Body of pancreas (tissue), 4 donors: Measurements from ENCODE around the gene RAPGEF5. TPM values are rescaled to one million over a fixed set of nuclear protein-coding genes. Genes with fewer than 3 reads are reported as not detected.

ENCODE experiments used
- ATAC-seq: fragments of 150-250 bp; one replicate; pipeline ENCODE4 v1.9.1; 2016
- DNase-seq, 4 donors: peaks; one replicate each; pipeline ENCODE4 v3.0.0-alpha.2; 2019
- H3K27ac ChIP-seq, 4 donors: fragments of 200-600 bp; sonication (generic); 1 replicate in 3 of 4; 2 replicates in 1 of 4; pipeline versions ENCODE4 v1.5.1 to v1.6.1; 2016 to 2019; ENCODE audit warnings: mild to moderate bottlenecking in 1 of 4, mixed read lengths in 1 of 4, moderate library complexity in 1 of 4
- H3K27me3 ChIP-seq, 2 donors: fragments of 200-600 bp; sonication (generic); one replicate each; pipeline ENCODE4 v1.6.0; 2016; ENCODE audit warnings: mild to moderate bottlenecking in 1 of 2
- H3K36me3 ChIP-seq, 2 donors: fragments of 200-600 bp; sonication (generic); replicated peaks in 1 of 2; 2 replicates each; pipeline ENCODE4 v1.5.1; 2016; ENCODE audit warnings: low read depth in 2 of 2; ENCODE audit not compliant: insufficient read depth in 1 of 2
- H3K4me1 ChIP-seq: fragments of 200-600 bp; sonication (generic); one replicate; pipeline ENCODE4 v1.6.0; 2016
- H3K4me3 ChIP-seq, 2 donors: fragments of 200-600 bp; sonication (generic); 1 replicate in 1 of 2; 2 replicates in 1 of 2; pipeline ENCODE4 v1.5.1; 2016 to 2019
- H3K9me3 ChIP-seq, 3 donors: fragments of 200-600 bp; sonication (generic); 1 replicate in 2 of 3; 2 replicates in 1 of 3; pipeline ENCODE4 v1.5.1; 2016
- POLR2A ChIP-seq, 3 donors: fragments of 450-650 bp; IDR thresholded peaks; one replicate each; pipeline ENCODE4 v1.6.1; 2016; ENCODE audit warnings: antibody characterized with exemption in 3 of 3, mild to moderate bottlenecking in 2 of 3
- WGBS, 2 donors: methylation state at CpG; one replicate each; pipeline ENCODE4 v1.1.5; 2017; 5-methylcytosine and 5-hydroxymethylcytosine counted together
- intact Hi-C: fragments of 100-400 bp; cut with DNase I; formaldehyde crosslinking; loops from one replicate; pipeline ENCODE4 v1.15.1; 2023
- total RNA-seq, 2 donors: library from RNA; depleted of rRNA; stranded (reverse); fragments of >200 nt; gene quantifications; one replicate each; pipeline ENCODE4 v1.1.0, GENCODE V29; 2016
- TF ChIP-seq, protein P1 (sequence below), 7 experiments: fragments of 450-650 bp in 4 of 7; fragments of 200-600 bp in 3 of 7; sonication (generic) in 3 of 7; IDR thresholded peaks; one replicate each; pipeline ENCODE4 v1.5.1; 2016 to 2019; ENCODE audit warnings: antibody characterized with exemption in 7 of 7

Gene RAPGEF5
- total RNA-seq, 2 donors from 2014 or later = 68.0 to 151 TPM

DNA sequence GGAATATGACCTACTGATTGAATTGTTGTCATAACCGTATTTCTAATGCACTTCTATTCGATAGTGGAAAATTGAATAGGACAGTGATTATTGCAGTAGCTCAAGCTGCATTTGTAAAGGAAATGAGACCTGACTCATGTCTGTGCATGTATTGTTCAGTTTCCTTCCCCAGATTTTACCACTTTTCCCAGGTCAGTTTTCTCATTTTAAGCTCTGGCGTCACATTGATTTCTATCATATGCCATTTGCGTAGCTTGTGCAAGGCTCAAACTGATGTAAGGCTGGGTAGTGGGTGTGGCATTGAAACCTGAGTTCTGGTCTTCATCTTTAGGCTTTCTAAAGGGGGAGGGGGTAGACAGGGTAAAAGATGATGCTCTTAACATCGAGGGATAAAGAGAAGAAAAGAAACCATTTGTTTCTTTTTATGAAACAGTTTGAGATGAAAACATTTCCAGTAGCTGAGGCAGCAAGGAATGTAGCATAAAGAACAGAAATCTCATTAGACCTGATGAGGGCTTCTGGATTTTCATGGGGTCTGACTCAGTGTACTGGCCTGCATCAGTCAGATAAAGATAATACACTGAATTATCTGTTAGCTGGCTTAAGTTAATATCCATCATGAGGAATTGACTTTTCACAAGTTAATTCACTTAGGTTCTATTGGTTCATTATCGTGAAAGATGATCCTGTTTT lies 229.0 kb downstream of the RAPGEF5 start:
- H3K4me1 ChIP-seq = no peaks in the 10 kb centered on the region
- no peak for ATAC-seq
- no peak overlapping the region for H3K27ac ChIP-seq
- DNase-seq = no peak
- TF ChIP-seq, protein P1, sequence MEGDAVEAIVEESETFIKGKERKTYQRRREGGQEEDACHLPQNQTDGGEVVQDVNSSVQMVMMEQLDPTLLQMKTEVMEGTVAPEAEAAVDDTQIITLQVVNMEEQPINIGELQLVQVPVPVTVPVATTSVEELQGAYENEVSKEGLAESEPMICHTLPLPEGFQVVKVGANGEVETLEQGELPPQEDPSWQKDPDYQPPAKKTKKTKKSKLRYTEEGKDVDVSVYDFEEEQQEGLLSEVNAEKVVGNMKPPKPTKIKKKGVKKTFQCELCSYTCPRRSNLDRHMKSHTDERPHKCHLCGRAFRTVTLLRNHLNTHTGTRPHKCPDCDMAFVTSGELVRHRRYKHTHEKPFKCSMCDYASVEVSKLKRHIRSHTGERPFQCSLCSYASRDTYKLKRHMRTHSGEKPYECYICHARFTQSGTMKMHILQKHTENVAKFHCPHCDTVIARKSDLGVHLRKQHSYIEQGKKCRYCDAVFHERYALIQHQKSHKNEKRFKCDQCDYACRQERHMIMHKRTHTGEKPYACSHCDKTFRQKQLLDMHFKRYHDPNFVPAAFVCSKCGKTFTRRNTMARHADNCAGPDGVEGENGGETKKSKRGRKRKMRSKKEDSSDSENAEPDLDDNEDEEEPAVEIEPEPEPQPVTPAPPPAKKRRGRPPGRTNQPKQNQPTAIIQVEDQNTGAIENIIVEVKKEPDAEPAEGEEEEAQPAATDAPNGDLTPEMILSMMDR (IDR thresholded peaks at IDR 0.05) = no peak
- no peak for TF ChIP-seq POLR2A (IDR thresholded peaks at IDR 0.05)
- peaks cover 0 to 34% of the 10 kb centered on the region in 2 donors for H3K36me3 ChIP-seq
- H3K9me3 ChIP-seq = no peaks in the 10 kb centered on the region
- 74 to 89% methylated on average over 6 of the region's 6 CpGs for WGBS, 2 donors
- no peaks in the 10 kb centered on the region for H3K27me3 ChIP-seq
- intact Hi-C loops = no loop called here
- H3K4me3 ChIP-seq = no peak overlapping the region

DNA sequence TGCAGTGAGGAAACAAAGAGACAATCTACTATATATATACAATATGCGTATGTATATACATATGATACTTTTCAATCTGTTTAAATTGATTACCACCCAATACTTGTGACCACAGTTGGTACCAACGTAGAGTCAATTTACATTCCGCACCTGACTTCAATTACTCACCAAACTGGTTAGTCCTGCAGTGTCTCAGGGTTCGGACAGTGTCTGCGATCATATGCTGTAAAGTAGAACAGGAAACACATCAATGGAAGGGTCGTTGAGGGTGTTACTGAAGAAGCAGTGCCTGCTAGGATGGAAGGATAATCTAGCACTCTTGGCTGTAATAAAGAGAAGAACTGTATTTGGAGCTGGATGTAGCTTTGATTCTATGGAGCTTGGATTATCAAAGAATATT lies 231.5 kb downstream of the RAPGEF5 start:
- no peaks in the 10 kb centered on the region for H3K4me1 ChIP-seq
- H3K27me3 ChIP-seq = no peaks in the 10 kb centered on the region
- no peak overlapping the region for H3K4me3 ChIP-seq
- 74 to 76% methylated on average over 6 of the region's 6 CpGs for WGBS, 2 donors
- TF ChIP-seq, protein P1 (IDR thresholded peaks at IDR 0.05) = no peak
- no peak for TF ChIP-seq POLR2A (IDR thresholded peaks at IDR 0.05)
- peaks cover 0 to 27% of the 10 kb centered on the region in 2 donors for H3K36me3 ChIP-seq
- ATAC-seq (no peak), DNase-seq (no peak)
- no peak overlapping the region for H3K27ac ChIP-seq
- intact Hi-C loops = no loop called here
- no peaks in the 10 kb centered on the region for H3K9me3 ChIP-seq

DNA sequence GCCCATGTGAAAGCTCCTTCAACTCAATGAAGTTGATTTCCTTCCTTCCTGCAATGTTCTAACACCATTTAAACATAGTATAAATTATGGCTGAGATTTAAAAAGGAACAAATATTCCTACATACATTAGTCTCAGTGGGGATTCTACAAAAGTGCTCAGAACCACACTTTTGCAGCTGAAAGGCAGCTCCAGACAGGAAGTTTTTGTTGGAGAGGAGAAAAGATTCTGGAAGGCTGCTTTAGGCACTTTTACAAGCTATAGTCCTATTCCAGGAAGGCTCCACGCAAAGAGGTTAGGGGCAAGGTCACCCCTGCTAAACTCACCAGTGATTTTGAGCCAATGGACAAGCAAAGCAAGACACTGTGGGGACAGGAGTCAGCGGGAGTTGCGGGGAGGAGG lies 232.0 kb downstream of the RAPGEF5 start:
- Histone ChIP-seq H3K4me3 (no peak overlapping the region), H3K27me3 (no peaks in the 10 kb centered on the region), H3K9me3 (no peaks in the 10 kb centered on the region), H3K4me1 (no peaks in the 10 kb centered on the region), H3K36me3 (peaks cover 0 to 25% of the 10 kb centered on the region in 2 donors), H3K27ac (no peak overlapping the region)
- DNase-seq = no peak
- TF ChIP-seq, protein P1 (IDR thresholded peaks at IDR 0.05) = no peak
- TF ChIP-seq POLR2A (IDR thresholded peaks at IDR 0.05) = no peak
- WGBS, 2 donors = 77 to 83% methylated on average over 3 of the region's 3 CpGs
- intact Hi-C loops = no loop called here
- no peak for ATAC-seq

DNA sequence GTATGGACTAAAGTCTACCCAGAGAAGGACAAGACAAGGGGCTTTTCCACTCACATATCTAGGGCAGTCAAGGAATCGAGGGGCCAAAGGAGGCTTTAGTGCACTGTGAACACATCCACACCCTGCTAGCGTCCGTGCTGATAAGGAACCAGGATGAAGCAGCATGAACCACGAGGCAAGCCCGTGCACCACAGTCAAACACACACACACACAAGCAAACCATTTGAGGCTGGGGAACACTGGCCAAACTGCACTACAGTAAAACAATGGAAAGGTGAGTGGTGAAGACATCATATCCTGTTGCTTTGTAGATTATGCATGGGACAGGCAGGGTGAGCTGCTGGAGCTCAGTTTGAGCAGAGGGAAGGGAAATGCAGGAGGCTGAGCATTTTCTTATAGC lies 233.8 kb downstream of the RAPGEF5 start:
- ATAC-seq (no peak), DNase-seq (no peak)
- H3K27me3 ChIP-seq = no peaks in the 10 kb centered on the region
- 54 to 73% methylated on average over 5 of the region's 5 CpGs for WGBS, 2 donors
- intact Hi-C loops = no loop called here
- peaks cover 0 to 19% of the 10 kb centered on the region in 2 donors for H3K36me3 ChIP-seq
- H3K27ac ChIP-seq = no peak overlapping the region
- TF ChIP-seq, protein P1 (IDR thresholded peaks at IDR 0.05) = no peak
- no peak for TF ChIP-seq POLR2A (IDR thresholded peaks at IDR 0.05)
- H3K9me3 ChIP-seq = no peaks in the 10 kb centered on the region
- no peaks in the 10 kb centered on the region for H3K4me1 ChIP-seq
- H3K4me3 ChIP-seq = no peak overlapping the region
